Measurements from ENCODE around the gene ACAP2. TPM values are rescaled to one million over a fixed set of nuclear protein-coding genes. Genes with fewer than 3 reads are reported as not detected.

The ACAP2 gene
- total RNA-seq, 2 experiments from 2014 or later, result 43.9 to 80.7 TPM

DNA sequence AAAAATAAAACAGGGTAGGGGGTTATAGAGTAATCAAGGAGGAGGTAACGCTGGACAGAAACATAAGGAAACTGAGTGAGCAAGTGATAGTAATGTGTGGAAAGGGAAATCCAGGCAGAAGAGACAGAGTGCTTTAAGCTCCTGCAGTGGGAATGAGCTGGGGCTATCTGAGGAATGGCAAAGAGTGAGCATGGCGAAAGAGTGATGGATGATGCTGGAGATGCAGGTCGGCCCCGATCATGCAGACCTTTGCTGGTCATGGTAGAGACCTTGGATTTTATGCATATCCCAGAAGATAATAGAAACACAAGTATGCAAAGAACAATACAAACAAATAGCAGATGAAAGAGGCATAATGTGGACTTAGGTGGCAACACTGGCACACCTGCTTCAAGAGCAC lies 26.0 kb upstream of the ACAP2 start:
- no peak overlapping the region for H3K27ac ChIP-seq (ENCODE audit: low read depth, low read length, poor library complexity, severe bottlenecking)
- no peak overlapping the region for H3K4me3 ChIP-seq (ENCODE audit: low read depth, low read length, poor library complexity, severe bottlenecking)
- DNase-seq (ENCODE audit: low spot score), result no peak
- no peaks in the 10 kb centered on the region for H3K79me2 ChIP-seq (ENCODE audit: insufficient read depth, low read depth, low read length)
- no TSS peak for BruUV-seq (replicated peaks)
- H3K9me3 ChIP-seq (ENCODE audit: low read length), result peaks cover 19% of the 10 kb centered on the region; the same call in 1 of the 2 replicates
- ChIA-PET CTCF (ENCODE audit: unreplicated experiment) (no interaction called here), POLR2A (no interaction called here)
- intact Hi-C loops (cut with micrococcal nuclease; ENCODE audit: unreplicated experiment), result no loop called here
- no peaks in the 10 kb centered on the region for H4K20me1 ChIP-seq (ENCODE audit: insufficient read depth, low read length)
- H3K9me2 ChIP-seq (ENCODE audit: insufficient read depth, low read length), result no peaks in the 10 kb centered on the region
- H3K36me3 ChIP-seq (ENCODE audit: insufficient read depth, low read length), result no peaks in the 10 kb centered on the region
- TF ChIP-seq, protein P1, sequence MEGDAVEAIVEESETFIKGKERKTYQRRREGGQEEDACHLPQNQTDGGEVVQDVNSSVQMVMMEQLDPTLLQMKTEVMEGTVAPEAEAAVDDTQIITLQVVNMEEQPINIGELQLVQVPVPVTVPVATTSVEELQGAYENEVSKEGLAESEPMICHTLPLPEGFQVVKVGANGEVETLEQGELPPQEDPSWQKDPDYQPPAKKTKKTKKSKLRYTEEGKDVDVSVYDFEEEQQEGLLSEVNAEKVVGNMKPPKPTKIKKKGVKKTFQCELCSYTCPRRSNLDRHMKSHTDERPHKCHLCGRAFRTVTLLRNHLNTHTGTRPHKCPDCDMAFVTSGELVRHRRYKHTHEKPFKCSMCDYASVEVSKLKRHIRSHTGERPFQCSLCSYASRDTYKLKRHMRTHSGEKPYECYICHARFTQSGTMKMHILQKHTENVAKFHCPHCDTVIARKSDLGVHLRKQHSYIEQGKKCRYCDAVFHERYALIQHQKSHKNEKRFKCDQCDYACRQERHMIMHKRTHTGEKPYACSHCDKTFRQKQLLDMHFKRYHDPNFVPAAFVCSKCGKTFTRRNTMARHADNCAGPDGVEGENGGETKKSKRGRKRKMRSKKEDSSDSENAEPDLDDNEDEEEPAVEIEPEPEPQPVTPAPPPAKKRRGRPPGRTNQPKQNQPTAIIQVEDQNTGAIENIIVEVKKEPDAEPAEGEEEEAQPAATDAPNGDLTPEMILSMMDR (conservative IDR thresholded peaks at IDR 0.05; ENCODE audit: low read length), result no peak
- no peak for TF ChIP-seq EZH2phosphoT487 (IDR thresholded peaks at IDR 0.05; ENCODE audit: borderline replicate concordance, low read depth, low read length)
- H3K4me1 ChIP-seq (ENCODE audit: insufficient read depth, low read length, poor library complexity, severe bottlenecking), result no peaks in the 10 kb centered on the region
- H2AFZ ChIP-seq (ENCODE audit: low read length), result no peak overlapping the region
- no peak overlapping the region for H3K4me2 ChIP-seq (ENCODE audit: low read length)

DNA sequence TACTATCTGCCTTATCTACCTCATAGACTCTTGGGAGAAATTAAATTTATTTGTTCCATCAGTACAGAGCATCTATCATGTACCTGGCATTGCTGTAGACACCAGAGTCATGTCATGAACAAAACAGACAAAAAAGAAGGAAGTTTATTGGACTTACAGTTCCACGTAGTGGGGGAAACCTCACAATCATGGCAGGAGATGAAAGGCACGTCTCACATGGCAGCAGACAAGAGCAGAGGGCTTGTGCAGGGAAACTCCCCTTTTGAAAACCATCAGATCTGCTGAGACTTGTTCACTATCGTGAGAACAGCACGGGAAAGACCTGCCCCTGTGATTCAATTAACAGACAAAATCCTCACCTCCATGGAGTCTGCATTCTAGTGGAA lies 25.6 kb upstream of the ACAP2 start:
- intact Hi-C loops (cut with micrococcal nuclease; ENCODE audit: unreplicated experiment), result no loop called here
- H2AFZ ChIP-seq (ENCODE audit: low read length), result no peak overlapping the region

DNA sequence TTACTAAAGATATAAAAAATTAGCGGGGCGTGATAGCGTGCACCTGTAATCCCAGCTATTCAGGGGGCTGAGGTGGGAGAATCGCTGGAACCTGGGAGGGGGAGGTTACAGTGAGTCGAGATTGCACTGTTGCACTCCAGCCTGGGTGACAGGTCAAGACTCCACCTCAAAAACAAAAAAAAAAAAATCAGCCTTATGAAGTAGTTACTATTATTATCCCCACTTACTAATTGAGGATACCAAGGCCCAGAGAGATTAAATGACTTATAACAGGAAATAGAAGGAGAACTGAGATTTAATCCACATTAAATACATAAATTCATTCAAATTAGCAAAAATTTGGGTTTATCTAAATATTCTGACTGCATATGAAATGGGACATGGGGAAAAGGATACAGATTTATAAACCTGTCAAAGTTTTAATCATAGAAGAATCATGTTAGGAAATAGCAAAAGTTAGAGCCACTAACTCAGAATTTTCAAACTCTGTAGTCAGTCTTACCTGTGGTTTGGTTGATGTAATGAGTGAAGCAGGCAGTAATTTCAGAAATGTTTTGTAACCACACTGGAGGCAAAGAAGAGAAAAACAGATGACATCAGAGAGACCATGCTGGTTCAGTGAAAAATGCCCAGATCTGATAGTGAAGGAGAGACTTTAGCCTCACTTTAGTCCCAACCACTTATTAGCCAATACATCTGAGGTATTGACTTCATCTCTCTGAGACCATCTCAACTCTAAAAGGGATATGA lies 25.0 kb upstream of the ACAP2 start:
- no TSS peak for BruUV-seq (replicated peaks)
- intact Hi-C loops (cut with micrococcal nuclease; ENCODE audit: unreplicated experiment), result no loop called here
- H2AFZ ChIP-seq (ENCODE audit: low read length), result no peak overlapping the region
- no peaks in the 10 kb centered on the region for H4K20me1 ChIP-seq (ENCODE audit: insufficient read depth, low read length)
- no peak overlapping the region for H3K4me3 ChIP-seq (ENCODE audit: low read depth, low read length, poor library complexity, severe bottlenecking)
- no peaks in the 10 kb centered on the region for H3K9me2 ChIP-seq (ENCODE audit: insufficient read depth, low read length)
- no peaks in the 10 kb centered on the region for H3K79me2 ChIP-seq (ENCODE audit: insufficient read depth, low read depth, low read length)
- no peak overlapping the region for H3K4me2 ChIP-seq (ENCODE audit: low read length)
- ChIA-PET CTCF (ENCODE audit: unreplicated experiment) (no interaction called here), POLR2A (no interaction called here)
- no peak for DNase-seq (ENCODE audit: low spot score)
- peaks cover 19% of the 10 kb centered on the region; the same call in 1 of the 2 replicates for H3K9me3 ChIP-seq (ENCODE audit: low read length)
- TF ChIP-seq, protein P1 (conservative IDR thresholded peaks at IDR 0.05; ENCODE audit: low read length), result no peak
- no peaks in the 10 kb centered on the region for H3K4me1 ChIP-seq (ENCODE audit: insufficient read depth, low read length, poor library complexity, severe bottlenecking)
- H3K36me3 ChIP-seq (ENCODE audit: insufficient read depth, low read length), result no peaks in the 10 kb centered on the region
- no peak overlapping the region for H3K27ac ChIP-seq (ENCODE audit: low read depth, low read length, poor library complexity, severe bottlenecking)

More for the DNA sequence above, 25.6 kb upstream of the ACAP2 start:
- Histone ChIP-seq H3K4me1 (ENCODE audit: insufficient read depth, low read length, poor library complexity, severe bottlenecking) (no peaks in the 10 kb centered on the region), H3K9me3 (ENCODE audit: low read length) (peaks cover 19% of the 10 kb centered on the region; the same call in 1 of the 2 replicates), H3K9me2 (ENCODE audit: insufficient read depth, low read length) (no peaks in the 10 kb centered on the region), H3K27ac (ENCODE audit: low read depth, low read length, poor library complexity, severe bottlenecking) (no peak overlapping the region), H3K4me2 (ENCODE audit: low read length) (no peak overlapping the region), H4K20me1 (ENCODE audit: insufficient read depth, low read length) (no peaks in the 10 kb centered on the region), H3K79me2 (ENCODE audit: insufficient read depth, low read depth, low read length) (no peaks in the 10 kb centered on the region), H3K36me3 (ENCODE audit: insufficient read depth, low read length) (no peaks in the 10 kb centered on the region), H3K4me3 (ENCODE audit: low read depth, low read length, poor library complexity, severe bottlenecking) (no peak overlapping the region)
- TF ChIP-seq EZH2phosphoT487 (IDR thresholded peaks at IDR 0.05; ENCODE audit: borderline replicate concordance, low read depth, low read length), result no peak
- TF ChIP-seq, protein P1 (conservative IDR thresholded peaks at IDR 0.05; ENCODE audit: low read length), result no peak
- BruUV-seq (replicated peaks), result no TSS peak
- POLR2A ChIA-PET, result no interaction called here
- CTCF ChIA-PET (ENCODE audit: unreplicated experiment), result no interaction called here
- no peak for DNase-seq (ENCODE audit: low spot score)

All from OCI-LY7 (cell line).